IMR-90 (cell line): ENCODE results near the gene CKB. TPM values are rescaled to one million over a fixed set of nuclear protein-coding genes. Genes with fewer than 3 reads are reported as not detected.

ENCODE experiments used
- ATAC-seq: fragments of 200-7000 bp; cut with Tn5 transposase; 2 replicates; pipeline ENCODE4 v1.9.1; 2020; ENCODE audit warnings: low read depth, mild to moderate bottlenecking, moderate library complexity
- BruUV-seq: library from RNA; stranded (reverse); fragments of 400-500 nt; replicated peaks from 2 replicates; lab custom pipeline; 2021; lab: Mats Ljungman, UMichigan
- CTCF ChIA-PET: fragments of 300-600 bp; formaldehyde crosslinking; extraction: SDS; loops from one replicate; lab custom pipeline; 2021; ENCODE audit warnings: antibody characterized with exemption; lab: Yijun Ruan, JAX
- POLR2A ChIA-PET: fragments of 300-600 bp; sonication (Branson Sonifier 250); formaldehyde crosslinking; loops from one replicate; lab custom pipeline; 2022; ENCODE audit warnings: antibody characterized with exemption; ENCODE audit not compliant: unreplicated experiment; lab: Charles Lee
- DNase-seq: peaks from one replicate; pipeline ENCODE4 v3.0.0; 2013
- H2AFZ ChIP-seq: replicated peaks from 2 replicates; pipeline ENCODE3; 2013; ENCODE audit warnings: low read length, mild to moderate bottlenecking; ENCODE audit not compliant: poor library complexity
- H2AK5ac ChIP-seq: 2 replicates; pipeline ENCODE4 v1.6.1; 2013; ENCODE audit warnings: low read depth, low read length, inconsistent platforms
- H2AK9ac ChIP-seq: replicated peaks from 2 replicates; pipeline ENCODE3; 2013; ENCODE audit warnings: mild to moderate bottlenecking, low read depth, low read length, moderate library complexity; ENCODE audit not compliant: poor library complexity
- H2BK120ac ChIP-seq: 2 replicates; pipeline ENCODE4 v1.6.1; 2013; ENCODE audit warnings: low read depth, low read length, inconsistent platforms
- H2BK15ac ChIP-seq: 3 replicates; pipeline ENCODE4 v1.6.1; 2013; ENCODE audit warnings: low read depth, low read length, inconsistent platforms
- H2BK20ac ChIP-seq: 2 replicates; pipeline ENCODE4 v1.6.1; 2013; ENCODE audit warnings: low read depth, mild to moderate bottlenecking, inconsistent platforms, low read length, moderate library complexity
- H2BK5ac ChIP-seq: 2 replicates; pipeline ENCODE4 v1.6.1; 2013; ENCODE audit warnings: mild to moderate bottlenecking, low read depth, low read length, inconsistent platforms; ENCODE audit not compliant: poor library complexity, severe bottlenecking
- H3K14ac ChIP-seq: replicated peaks from 2 replicates; pipeline ENCODE4 v1.6.1; 2013; ENCODE audit warnings: low read depth, low read length, inconsistent platforms
- H3K18ac ChIP-seq: 2 replicates; pipeline ENCODE4 v1.6.1; 2013; ENCODE audit warnings: low read depth, low read length, control low read depth
- H3K23ac ChIP-seq: 2 replicates; pipeline ENCODE4 v1.6.1; 2013; ENCODE audit warnings: low read depth, low read length, inconsistent platforms
- H3K27ac ChIP-seq: 2 replicates; pipeline ENCODE4 v1.5.1; 2013; ENCODE audit warnings: mild to moderate bottlenecking, control low read depth, low read length; ENCODE audit not compliant: insufficient read depth
- H3K27me3 ChIP-seq: 2 replicates; pipeline ENCODE4 v1.6.1; 2013; ENCODE audit warnings: low read length; ENCODE audit not compliant: control insufficient read depth, insufficient read depth
- H3K36me3 ChIP-seq: 2 replicates; pipeline ENCODE4 v1.6.1; 2013; ENCODE audit warnings: low read length, mixed read lengths; ENCODE audit not compliant: control insufficient read depth, insufficient read depth
- H3K4ac ChIP-seq: 2 replicates; pipeline ENCODE4 v1.6.1; 2013; ENCODE audit warnings: low read depth, low read length, inconsistent platforms
- H3K4me1 ChIP-seq: 2 replicates; pipeline ENCODE4 v1.6.1; 2013; ENCODE audit warnings: low read length, mixed read lengths; ENCODE audit not compliant: control insufficient read depth, insufficient read depth
- H3K4me2 ChIP-seq: 2 replicates; pipeline ENCODE4 v1.6.1; 2013; ENCODE audit warnings: low read depth, mild to moderate bottlenecking, control low read depth, low read length, moderate library complexity
- H3K4me3 ChIP-seq: 2 replicates; pipeline ENCODE4 v1.5.1; 2013; ENCODE audit warnings: low read depth, mild to moderate bottlenecking, control low read depth, low read length, moderate library complexity; ENCODE audit not compliant: insufficient read depth
- H3K56ac ChIP-seq: 2 replicates; pipeline ENCODE4 v1.6.1; 2013; ENCODE audit warnings: low read length, inconsistent platforms; ENCODE audit not compliant: insufficient read depth; ENCODE audit errors: extremely low read depth
- H3K79me1 ChIP-seq, 2 experiments: 2 replicates each; pipeline ENCODE4 v1.6.1; 2013; ENCODE audit warnings: low read length in 2 of 2, inconsistent platforms in 1 of 2, low read depth in 1 of 2
- H3K9ac ChIP-seq: 2 replicates; pipeline ENCODE4 v1.6.1; 2013; ENCODE audit warnings: low read depth, low read length, control low read depth
- H3K9me1 ChIP-seq: 2 replicates; pipeline ENCODE4 v1.6.1; 2013; ENCODE audit warnings: low read length, inconsistent platforms; ENCODE audit not compliant: insufficient read depth
- H3K9me3 ChIP-seq: 2 replicates; pipeline ENCODE4 v1.6.1; 2013; ENCODE audit warnings: low read length; ENCODE audit not compliant: control insufficient read depth, insufficient read depth
- H4K20me1 ChIP-seq: 2 replicates; pipeline ENCODE4 v1.6.1; 2013; ENCODE audit warnings: low read length, inconsistent platforms; ENCODE audit not compliant: insufficient read depth
- H4K5ac ChIP-seq: 2 replicates; pipeline ENCODE4 v1.6.1; 2013; ENCODE audit warnings: mild to moderate bottlenecking, low read depth, low read length, control low read depth
- H4K8ac ChIP-seq, 2 experiments: 2 replicates each; pipeline ENCODE4 v1.6.1; 2013; ENCODE audit warnings: low read depth in 2 of 2, low read length in 2 of 2, control low read depth in 1 of 2, inconsistent platforms in 1 of 2
- H4K91ac ChIP-seq: 2 replicates; pipeline ENCODE4 v1.6.1; 2013; ENCODE audit warnings: low read depth, low read length, inconsistent platforms; ENCODE audit not compliant: insufficient read depth
- MAZ ChIP-seq: IDR thresholded peaks from 2 replicates; pipeline ENCODE4 v1.6.1; 2012; ENCODE audit warnings: low read depth, mild to moderate bottlenecking, low read length, improper control_type of control experiment, moderate library complexity, borderline replicate concordance
- POLR2A ChIP-seq: IDR thresholded peaks from 2 replicates; pipeline ENCODE4 v1.6.1; 2012; ENCODE audit warnings: mild to moderate bottlenecking, low read depth, low read length
- RAD21 ChIP-seq: IDR thresholded peaks from 2 replicates; pipeline ENCODE4 v1.6.1; 2012; ENCODE audit warnings: low read length, improper control_type of control experiment
- RCOR1 ChIP-seq: IDR thresholded peaks from 2 replicates; pipeline ENCODE4 v1.6.1; 2012; ENCODE audit warnings: mild to moderate bottlenecking, low read length, improper control_type of control experiment; ENCODE audit not compliant: insufficient replicate concordance
- SMC3 ChIP-seq: fragments of 150-350 bp; IDR thresholded peaks from 2 replicates; pipeline ENCODE4 v1.6.1; 2016; ENCODE audit warnings: low read depth, mild to moderate bottlenecking, antibody characterized with exemption, low read length, moderate library complexity
- WGBS, 2 experiments: methylation state at CpG; one replicate each; pipeline versions ENCODE4 v1.1.5 to v1.1.7; 2013; ENCODE audit warnings: missing lambda C conversion rate in 2 of 2; ENCODE audit not compliant: insufficient read length in 1 of 2; ENCODE audit errors: extremely low coverage in 2 of 2; 5-methylcytosine and 5-hydroxymethylcytosine counted together
- dilution Hi-C: fragments of 300-500 bp; cut with HindIII; formaldehyde crosslinking; loops from one replicate; pipeline ENCODE4 v1.14.3; 2018; ENCODE audit warnings: low sequenced_read_pairs; ENCODE audit not compliant: unreplicated experiment
- in situ Hi-C: fragments of 300-500 bp; cut with MboI; formaldehyde crosslinking; loops from 3 replicates; pipeline ENCODE4 v1.14.3; 2019; ENCODE audit warnings: low sequenced_read_pairs, inconsistent platforms, mixed read lengths
- intact Hi-C: fragments of 100-400 bp; cut with micrococcal nuclease; formaldehyde crosslinking; loops from 2 replicates; pipeline ENCODE4 v1.10.0; 2022
- polyA plus RNA-seq, 3 experiments: library from polyadenylated mRNA; depleted of rRNA; stranded (reverse); fragments of >200 nt; gene quantifications; 2 replicates each; pipeline ENCODE4 v1.2.3, GENCODE V29; 2012; ENCODE audit warnings: low replicate concordance in 1 of 3
- total RNA-seq: library from RNA; depleted of rRNA; stranded (reverse); fragments of >200 nt; gene quantifications from 2 replicates; pipeline ENCODE4 v1.2.3, GENCODE V29; 2012
- TF ChIP-seq, protein P1 (sequence below): conservative IDR thresholded peaks from 2 replicates; pipeline ENCODE4 v1.5.1; 2012; ENCODE audit warnings: mild to moderate bottlenecking, low read depth, low read length, improper control_type of control experiment

Gene CKB
- total and polyA plus RNA-seq, 2 of the 4 experiments (the other 2 are of a cell fraction), result 17.7 to 82.6 TPM

DNA sequence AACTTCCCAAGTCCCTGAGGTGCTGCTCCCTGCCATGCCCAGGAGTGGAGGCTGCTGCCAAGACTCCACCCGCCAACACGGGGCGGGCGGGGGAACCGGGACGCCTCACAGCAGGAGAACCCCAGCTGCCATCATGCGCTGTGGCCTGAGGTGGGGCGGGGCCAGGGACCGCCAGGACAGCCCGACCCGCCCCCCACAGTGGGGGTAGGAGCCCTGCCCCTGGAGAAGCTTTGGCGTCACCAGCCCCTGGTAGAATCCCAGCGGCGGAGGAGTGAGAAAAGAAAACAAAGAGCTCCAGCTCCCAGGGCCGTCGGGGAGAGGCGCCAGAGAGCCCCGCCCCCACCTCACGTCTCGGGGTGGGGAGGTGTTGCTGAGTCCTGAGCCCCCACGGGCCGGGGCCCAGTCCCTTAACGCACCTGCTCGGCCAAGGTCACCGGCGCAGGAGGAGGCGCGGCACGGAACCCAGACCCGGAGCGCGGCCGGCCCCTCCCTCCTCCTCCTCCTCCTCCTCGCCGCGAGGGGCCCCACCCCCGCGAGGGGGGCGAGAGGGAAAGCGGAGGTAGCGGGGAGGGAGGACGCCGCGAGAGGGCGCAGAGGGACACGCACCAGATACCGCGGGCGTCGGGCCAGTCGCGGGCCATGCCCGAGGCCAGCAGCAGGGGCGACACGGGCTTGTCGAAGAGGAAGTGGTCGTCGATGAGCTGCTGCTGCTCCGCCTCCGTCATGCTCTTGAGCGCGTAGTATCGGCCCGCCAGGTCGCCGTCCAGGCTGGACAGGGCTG is 1.8 kb downstream of the CKB start:
- no peak overlapping the region for H4K91ac ChIP-seq
- H2BK15ac ChIP-seq, result no peak overlapping the region
- peak overlapping the region; percentile 79 for H2AK9ac ChIP-seq
- no peak overlapping the region for H2BK20ac ChIP-seq
- H3K56ac ChIP-seq, result no peak overlapping the region
- peak overlapping the region; percentile 89 for H2AFZ ChIP-seq
- no peaks in the 10 kb centered on the region for H3K36me3 ChIP-seq
- BruUV-seq, result no TSS peak
- no peaks in the 10 kb centered on the region for H3K9me3 ChIP-seq
- H3K79me1 ChIP-seq, result peaks cover 0 to 5% of the 10 kb centered on the region in 2 experiments; a peak in 1 of 4 replicates
- dilution Hi-C loops, result no loop called here
- H3K27me3 ChIP-seq, result peaks cover 15% of the 10 kb centered on the region
- H2BK5ac ChIP-seq, result no peak overlapping the region
- TF ChIP-seq, protein P1, sequence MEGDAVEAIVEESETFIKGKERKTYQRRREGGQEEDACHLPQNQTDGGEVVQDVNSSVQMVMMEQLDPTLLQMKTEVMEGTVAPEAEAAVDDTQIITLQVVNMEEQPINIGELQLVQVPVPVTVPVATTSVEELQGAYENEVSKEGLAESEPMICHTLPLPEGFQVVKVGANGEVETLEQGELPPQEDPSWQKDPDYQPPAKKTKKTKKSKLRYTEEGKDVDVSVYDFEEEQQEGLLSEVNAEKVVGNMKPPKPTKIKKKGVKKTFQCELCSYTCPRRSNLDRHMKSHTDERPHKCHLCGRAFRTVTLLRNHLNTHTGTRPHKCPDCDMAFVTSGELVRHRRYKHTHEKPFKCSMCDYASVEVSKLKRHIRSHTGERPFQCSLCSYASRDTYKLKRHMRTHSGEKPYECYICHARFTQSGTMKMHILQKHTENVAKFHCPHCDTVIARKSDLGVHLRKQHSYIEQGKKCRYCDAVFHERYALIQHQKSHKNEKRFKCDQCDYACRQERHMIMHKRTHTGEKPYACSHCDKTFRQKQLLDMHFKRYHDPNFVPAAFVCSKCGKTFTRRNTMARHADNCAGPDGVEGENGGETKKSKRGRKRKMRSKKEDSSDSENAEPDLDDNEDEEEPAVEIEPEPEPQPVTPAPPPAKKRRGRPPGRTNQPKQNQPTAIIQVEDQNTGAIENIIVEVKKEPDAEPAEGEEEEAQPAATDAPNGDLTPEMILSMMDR, result peak; percentile 54
- TF ChIP-seq RCOR1, result no peak
- TF ChIP-seq MAZ, result peak; percentile 92
- no peak for TF ChIP-seq POLR2A
- TF ChIP-seq SMC3, result peak; percentile 42
- TF ChIP-seq RAD21, result peak; percentile 45
- no peak overlapping the region for H3K14ac ChIP-seq
- no peak overlapping the region for H3K23ac ChIP-seq
- in situ Hi-C loops, result no loop called here
- H3K9ac ChIP-seq, result no peak overlapping the region
- peak overlapping the region; percentile 91 for H3K4me2 ChIP-seq
- H3K18ac ChIP-seq, result no peak overlapping the region
- H4K20me1 ChIP-seq, result peaks cover 11% of the 10 kb centered on the region
- no peak overlapping the region for H2BK120ac ChIP-seq
- peak overlapping the region in 1 of 2 experiments; percentile 67; a peak in 1 of 4 replicates for H4K8ac ChIP-seq
- H3K9me1 ChIP-seq, result no peaks in the 10 kb centered on the region
- H2AK5ac ChIP-seq, result peak overlapping the region; percentile 16; the same call in 1 of the 2 replicates
- DNase-seq, result peak; percentile 40
- peak overlapping the region; percentile 75; the same call in 1 of the 2 replicates for H3K4ac ChIP-seq
- intact Hi-C loops, result no loop called here
- H4K5ac ChIP-seq, result no peak overlapping the region; the same call in 1 of the 2 replicates
- no peak overlapping the region for H3K27ac ChIP-seq
- ATAC-seq, result peak; percentile 33
- 4% methylated on average over 14 of the region's 66 CpGs; no CpG with 5 or more reads in 1 of the 2 experiments for WGBS, 2 experiments
- H3K4me1 ChIP-seq, result peaks cover 18% of the 10 kb centered on the region
- ChIA-PET CTCF (interaction anchor here (0.5 to 0.6 kb wide), 2 partner anchors 19 to 305 kb away, joined by 4 read pairs; no protein-coding TSS in a partner anchor), POLR2A (no interaction called here)
- H3K4me3 ChIP-seq, result peak overlapping the region; percentile 59
